GM21515 (cell line): ENCODE measurements around the gene AHCYL2.
"Not testable (repeated sequence)": the region's sequence is repeated elsewhere in the genome, so short reads cannot be mapped to it uniquely, and the experiment has no call there.

Experiments used
- ATAC-seq: cut with Tn5 transposase; IDR thresholded peaks from one replicate; pipeline ENCODE4 v1.9.1; 2021; ENCODE audit not compliant: unreplicated experiment

The AHCYL2 gene

DNA sequence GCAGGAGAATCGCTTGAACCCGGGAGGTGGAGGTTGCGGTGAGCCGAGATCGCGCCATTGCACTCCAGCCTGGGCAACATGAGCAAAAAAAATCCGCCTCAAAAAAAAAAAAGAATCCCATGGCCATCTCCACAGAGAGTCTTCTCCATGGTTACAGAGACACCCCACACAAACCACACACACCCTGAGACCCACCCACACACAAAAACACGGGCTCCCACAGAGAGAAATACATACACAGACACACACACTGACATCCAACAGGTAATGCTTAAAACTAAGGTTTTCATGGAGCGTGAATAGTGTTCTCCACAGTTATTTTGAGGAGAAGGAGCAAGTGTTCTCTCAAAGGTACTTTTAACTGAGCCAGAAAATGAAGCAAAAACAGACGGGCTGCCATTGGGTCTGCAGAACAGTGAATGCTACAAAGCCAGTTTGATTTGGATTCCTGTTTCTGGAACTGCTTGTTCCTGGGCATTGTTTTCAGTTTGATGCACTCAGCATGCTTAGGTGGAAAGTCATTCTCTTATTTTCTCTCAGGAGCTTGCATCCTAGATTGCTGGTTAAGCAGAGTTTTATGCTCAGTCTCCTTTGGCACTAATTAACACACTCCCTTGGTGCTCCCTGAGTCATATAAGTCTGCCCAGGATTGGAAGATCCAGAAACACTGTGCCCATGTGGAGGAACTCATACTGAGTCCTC is 15.4 kb downstream of the AHCYL2 start:
- ATAC-seq = no peak

DNA sequence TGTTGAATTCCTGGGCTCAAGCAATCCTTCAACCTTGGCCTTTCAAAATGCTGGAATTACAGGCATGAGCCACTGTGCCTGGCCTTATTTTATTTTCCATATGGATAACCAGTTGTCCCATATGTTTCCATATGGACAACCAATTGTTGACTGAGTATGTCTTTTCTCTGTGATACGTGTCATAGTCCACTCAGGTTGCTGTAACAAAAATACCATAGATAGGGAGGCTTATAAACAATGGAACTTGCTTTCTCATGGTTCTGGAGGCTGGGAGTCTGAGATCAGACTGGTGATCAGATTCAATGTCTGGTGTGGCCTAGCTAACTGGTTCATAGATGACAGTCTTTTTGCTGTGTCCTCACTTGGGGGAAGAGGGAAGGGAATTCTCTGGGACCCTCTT is 19.4 kb downstream of the AHCYL2 start:
- ATAC-seq = no peak

DNA sequence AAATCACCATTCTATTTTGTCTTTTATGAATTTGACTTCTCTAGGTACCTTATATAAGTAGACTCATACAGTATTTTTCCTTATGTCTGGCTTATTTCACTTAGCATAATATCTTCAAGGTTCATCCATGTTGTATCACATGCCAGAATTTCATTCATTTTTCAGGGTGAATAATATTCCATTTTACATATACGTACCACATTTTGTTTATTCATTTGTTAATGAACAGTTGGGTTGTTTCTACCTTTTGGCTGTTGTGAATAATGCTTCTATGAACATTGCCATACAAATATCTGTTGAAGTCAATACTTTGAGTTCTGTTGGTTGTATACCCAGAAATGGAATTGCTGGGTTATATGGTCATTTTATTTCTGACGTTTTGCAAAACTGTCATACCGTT is 20.7 kb downstream of the AHCYL2 start:
- ATAC-seq = no peak

DNA sequence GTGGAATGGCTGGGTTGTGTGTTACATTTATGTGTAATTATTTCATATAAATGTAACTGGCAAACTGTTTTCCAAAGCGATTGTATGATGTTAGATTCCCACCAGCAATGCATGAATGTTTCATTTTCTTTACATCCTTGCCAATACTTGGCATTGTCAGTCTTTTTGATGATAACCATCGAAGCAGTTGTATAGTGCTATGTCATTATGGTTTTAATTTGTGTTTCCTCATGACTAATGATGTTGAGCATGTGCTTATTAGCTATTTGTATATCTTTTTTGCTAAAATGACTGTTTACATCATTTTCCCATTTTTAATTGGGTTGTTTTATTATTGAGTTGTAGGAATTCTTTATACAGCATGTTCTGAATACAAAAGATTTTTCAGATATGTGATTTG is 22.3 kb downstream of the AHCYL2 start:
- ATAC-seq = no peak

DNA sequence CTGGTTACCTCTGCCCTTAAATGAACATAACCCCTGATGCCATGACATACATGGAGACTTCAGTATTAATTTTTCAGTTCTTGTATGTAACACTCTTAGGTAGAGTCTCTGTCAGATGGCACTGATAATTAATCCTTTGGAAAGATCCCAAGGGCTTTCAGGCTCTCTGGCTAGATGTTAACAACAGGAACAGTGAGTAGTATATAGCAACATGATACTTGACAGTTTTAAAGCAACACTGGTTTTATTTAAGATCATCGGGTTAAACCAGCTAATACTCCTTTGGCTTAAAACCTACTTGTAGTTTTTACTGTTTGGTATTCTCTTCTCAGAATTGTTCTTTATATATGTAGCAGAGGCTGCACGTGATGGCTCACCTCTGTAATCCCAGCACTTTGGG is 27.3 kb downstream of the AHCYL2 start:
- ATAC-seq = no peak

DNA sequence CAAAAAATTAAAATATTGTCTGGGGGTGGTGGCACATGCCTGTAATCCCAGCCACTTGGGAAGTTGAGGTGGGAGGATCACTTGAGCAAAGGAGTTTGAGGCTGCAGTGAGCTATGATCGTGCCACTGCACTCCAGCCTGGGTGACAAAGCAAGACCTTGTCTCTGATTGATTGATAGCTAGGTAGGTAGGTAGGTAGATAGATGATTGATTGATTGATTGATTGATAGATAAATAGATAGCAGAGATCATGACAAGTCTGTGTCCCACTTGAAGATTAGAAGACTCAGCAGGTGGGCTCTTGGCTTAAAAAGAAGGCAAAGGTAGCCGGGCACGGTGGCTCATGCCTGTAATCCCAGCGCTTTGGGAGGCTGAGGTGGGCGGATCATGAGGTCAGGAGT is 27.8 kb downstream of the AHCYL2 start:
- ATAC-seq = not testable (repeated sequence)

DNA sequence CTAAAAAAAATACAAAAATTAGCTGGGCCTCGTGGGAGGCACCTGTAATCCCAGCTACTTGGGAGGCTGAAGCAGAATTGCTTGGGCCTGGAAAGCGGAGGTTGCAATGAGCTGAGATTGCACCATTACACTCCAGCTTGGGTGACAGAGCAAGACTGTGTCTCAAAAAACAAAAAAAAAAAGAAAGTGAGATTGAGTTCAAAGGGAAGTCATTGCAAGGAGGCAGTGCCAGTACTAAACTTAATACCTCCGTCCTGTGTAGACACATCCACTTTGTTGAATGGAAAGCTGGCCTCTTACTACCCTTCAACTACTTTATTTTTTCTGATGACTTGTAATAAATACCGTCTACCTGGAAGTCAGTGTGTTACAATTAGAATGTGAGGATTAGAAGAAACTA is 31.0 kb downstream of the AHCYL2 start:
- ATAC-seq = no peak

DNA sequence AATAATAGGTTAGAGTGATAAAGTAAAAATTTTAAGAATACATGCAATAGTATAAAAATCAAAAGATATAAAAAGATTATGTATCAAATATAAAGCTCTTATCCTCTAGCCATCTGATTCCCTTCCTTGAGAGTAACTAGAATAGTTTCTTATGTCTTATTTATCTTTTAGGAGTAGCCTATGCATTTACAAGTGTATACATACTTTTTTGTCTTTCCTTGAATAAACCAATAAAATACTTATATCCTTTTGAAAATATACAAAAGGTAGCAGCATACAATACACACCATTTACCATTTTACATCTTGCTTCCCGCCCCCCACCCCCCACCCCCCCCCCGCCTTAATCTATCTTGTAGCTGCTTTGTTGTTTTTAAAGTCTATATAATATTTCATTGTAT is 31.4 kb downstream of the AHCYL2 start:
- ATAC-seq = no peak

DNA sequence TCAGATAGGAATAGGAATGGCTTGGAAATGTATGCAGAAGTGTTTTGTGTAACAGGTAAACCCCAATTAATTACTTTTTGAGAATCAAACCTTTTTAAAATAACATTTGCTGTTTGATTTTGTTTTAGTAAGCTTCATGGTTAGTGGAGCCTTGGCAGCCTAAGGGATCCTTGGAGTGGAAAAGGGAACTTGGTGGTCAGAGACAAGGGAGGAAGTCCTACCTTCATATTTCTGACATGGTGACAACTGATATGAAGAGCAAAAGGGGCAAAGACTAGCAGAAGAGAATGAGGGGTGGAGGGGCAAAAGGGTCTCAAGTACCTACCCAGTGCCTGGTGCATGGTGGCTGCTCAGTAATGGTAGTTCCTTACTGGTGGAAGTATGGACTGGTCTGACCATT is 32.3 kb downstream of the AHCYL2 start:
- ATAC-seq = no peak

DNA sequence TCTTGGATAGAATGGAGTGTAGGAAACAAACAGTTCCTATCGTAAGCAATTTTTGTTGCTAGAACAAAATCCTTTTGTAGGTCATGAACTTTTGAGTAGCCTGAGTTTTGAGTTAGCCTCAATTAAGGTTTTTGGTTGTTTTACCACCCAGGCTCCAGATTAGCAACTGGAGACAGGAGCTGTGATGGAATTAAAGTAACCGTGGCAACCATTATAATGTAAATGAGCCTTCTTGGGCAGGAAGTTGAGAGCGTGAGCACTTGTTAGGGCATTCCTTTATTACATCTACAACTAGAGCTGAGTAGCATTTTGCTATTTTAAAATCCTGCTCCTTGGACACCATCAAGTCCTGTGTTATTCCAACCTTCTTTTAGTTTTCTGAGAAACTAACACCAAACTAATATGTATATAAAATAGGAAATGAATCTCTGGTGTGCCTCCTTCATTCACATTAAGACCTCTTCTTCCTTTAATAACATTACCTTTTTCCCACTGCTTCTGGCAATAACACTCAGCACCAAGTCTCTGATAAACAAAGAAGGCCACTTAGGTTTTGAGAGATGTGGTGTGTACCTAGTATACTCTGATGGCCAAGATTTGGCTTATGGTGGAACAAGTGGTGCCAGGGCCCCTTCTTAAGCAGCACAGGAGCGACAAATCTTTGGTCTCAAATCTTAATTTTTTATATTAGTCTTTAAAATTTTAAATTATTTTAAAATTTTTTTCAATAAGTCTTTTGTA is 34.0 kb downstream of the AHCYL2 start:
- no peak for ATAC-seq

DNA sequence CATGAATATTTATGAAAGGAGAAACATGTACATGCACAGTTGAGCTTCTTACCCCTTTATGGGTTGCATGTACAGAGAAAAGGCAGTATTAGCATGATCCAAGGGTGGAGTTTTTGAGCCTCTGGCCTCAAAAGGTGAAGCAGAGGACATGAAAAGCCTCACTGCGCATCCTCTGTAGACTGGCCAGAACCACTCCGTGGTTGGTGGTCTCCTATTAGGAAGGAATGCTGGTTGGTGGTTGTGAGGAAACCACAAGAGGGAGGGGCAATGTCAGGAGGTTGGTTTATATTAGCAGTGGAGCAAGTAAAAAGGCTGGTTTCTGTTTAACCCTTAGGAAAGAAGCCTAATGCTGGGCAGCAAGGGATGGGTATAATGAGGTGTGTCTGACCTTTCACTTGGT is 37.5 kb downstream of the AHCYL2 start:
- no peak for ATAC-seq

DNA sequence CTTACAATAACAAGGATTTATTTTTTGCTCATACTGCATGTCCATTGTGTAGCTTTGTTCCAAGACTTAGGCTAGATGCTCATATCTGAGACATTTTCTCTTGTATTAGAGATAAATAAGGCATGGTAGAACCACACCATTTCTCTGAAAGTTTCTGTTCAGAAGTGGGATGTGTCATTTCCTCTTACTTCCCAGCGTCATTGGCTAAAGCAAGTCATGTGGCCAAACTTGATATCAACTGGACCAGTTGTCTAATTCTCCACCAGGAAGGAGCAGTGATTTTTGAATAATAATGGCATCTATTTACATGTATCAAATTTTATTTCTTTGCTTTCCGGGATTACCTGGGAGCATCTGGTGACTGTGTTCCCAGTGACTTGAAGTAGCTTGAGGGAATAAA is 38.3 kb downstream of the AHCYL2 start:
- no peak for ATAC-seq

DNA sequence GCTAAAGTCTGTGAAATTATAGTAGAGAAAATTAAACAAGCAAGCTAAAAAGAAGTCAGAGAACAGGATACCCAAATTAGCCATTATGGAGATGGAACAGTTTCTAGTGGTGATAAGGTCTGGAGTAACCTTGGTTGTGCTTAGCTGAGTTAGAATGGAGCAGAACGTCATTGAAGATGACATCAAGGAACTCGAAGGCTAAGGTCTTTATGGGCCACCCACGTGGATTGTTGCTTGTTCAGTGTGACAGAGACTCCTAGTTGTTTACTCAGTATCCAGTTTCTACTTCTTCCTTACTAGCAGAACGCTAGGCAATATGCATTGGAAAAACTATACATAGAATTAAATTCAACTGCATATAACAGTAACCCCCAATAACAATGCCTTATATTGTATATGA is 39.7 kb downstream of the AHCYL2 start:
- no peak for ATAC-seq

DNA sequence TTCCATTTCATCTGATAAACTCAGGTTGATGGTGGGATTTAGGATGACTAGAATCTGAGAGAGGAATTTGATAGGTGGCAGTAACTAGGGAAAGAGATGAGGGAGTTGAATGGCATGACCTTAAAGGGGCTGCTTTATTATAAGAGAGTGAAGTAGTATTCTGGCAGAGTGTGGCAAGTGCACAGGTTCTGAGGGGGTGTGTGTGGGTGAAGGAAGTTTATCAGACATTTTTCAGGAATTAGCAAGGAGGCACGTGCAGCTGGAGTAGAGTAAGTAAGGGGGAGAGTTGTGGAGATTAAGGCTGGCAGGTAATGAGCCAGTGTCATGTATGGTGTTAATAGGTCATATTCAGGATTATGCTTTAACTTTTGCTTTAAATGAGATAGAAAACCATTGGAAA is 40.5 kb downstream of the AHCYL2 start:
- ATAC-seq = no peak

DNA sequence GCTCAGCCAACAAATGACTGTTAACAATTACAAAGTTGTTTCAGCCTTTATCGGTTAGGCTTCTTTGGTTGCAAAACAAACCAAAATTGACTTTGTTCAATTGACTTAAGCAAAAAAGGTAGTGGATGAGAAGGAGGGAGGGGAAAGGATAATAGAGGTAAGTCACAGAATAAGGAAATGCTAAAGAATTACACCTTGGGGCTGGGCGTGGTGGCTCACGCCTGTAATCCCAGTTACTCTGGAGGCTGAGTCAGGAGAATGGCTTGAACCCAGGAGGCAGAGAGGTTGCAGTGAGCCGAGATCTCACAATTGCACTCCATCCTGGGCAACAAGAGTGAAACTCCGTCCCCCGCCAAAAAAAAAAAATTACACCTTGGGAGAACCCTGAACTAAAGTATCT is 41.4 kb downstream of the AHCYL2 start:
- ATAC-seq = no peak

DNA sequence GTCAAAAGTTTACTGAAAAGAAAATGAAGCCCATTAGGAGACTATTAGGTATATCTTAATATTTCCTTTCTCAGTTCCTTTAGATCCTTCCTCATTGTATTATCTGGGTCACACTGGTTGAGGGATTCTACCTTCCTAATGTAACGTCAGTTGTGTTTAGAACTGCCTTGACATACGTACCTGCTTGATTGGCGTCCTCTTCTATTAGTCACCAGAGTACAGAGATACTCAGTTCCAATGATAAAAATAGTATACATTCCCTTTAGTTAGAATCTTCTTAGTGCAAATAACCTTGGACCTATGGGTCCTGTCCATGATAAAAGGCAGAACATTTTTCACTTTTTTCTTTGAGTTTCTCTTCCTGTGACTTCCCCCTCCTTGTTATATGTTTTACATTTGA is 45.2 kb downstream of the AHCYL2 start:
- no peak for ATAC-seq

DNA sequence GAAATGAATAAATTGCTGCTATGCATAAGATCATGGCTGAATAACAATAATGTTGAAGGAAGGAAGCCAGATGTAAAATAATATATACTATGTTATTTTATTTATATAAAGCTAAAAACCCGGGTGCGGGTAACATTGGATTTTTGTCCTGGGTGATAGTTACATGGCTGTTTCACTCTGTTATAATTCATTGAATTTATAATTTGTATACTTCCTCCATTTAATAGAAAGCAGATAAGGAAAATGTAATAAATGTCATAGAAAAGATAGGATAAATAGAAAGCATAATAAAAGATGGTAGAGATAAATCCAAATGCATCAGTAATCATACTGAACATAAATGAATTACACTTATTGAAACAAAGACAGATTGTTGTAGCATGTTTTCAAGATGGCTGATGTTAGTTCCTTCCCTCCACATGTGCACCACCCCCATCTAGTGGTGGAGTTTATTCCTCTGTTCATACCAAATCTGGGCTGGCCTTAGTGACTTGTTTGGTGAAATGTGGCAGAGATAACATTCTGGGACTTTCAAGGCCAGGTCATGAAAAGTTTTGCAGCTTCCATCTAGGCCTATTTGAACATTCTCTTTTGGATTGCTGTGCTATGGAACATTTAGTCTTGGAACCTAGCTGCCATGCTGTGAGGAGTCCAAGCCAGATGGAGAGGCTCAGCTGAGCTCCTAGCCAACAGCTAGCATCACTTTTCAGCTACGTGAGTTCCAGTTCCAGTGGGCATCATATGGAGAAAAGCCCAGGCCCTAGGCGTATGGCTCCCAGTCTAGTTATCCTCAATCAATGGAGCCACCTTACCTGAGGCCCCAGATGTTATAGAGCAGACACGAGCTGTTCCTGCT is 46.9 kb downstream of the AHCYL2 start:
- no peak for ATAC-seq

DNA sequence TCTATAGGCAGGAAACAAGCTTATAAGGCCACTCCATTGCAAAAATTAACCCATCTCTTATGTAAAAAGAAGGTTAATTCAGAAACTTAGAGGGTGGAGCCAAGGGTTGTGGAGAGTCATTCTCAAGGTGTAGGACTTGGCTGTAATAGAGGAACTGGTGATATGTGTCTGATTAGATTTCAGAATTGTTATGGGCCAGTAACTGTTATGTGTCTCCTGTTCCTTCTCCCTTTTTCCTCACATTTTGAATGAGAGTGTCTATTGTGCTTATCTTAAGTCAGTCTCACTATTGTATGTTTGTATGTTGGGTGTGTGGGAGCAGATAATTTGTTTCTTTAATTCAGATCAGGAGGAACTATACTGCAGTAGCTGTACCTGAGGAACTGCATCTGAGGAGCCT is 49.1 kb downstream of the AHCYL2 start:
- no peak for ATAC-seq

DNA sequence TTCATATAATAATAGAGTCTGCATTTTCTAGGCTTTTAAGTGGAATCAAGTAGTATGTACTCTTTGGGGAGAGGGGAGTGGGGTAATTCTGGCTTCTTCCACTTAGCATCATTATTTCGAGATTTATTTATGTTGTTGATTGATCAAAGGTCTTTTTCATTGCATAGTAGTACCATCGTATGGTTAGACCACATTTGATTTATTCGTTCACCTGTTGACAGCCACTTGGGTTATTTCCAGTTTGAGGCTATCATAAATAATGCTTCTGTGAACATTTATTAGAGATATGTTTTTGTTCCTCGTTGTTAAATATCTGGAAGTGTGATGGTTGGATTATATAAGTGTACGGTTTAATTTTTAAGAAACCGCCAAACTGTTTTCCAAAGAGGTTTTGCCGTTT is 52.8 kb downstream of the AHCYL2 start:
- ATAC-seq = no peak

DNA sequence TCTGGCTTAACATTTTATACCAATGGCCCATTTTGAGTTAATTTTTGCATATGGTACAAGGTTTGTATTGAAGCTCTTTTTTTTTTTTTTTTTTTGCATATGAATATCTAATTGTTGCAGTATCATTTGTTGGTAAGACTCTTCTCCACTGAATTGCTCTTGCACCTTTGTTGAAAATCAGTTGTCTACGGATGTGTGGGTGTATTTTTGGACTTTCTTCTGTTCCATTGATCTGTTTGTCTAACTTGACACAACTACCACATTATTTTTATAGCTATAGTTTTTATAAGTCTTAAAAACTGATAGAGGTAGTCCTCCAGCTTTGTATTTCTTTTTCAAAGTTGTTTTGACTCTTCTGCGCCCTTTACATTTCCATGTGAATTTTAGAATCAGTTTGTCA is 53.9 kb downstream of the AHCYL2 start:
- no peak for ATAC-seq

DNA sequence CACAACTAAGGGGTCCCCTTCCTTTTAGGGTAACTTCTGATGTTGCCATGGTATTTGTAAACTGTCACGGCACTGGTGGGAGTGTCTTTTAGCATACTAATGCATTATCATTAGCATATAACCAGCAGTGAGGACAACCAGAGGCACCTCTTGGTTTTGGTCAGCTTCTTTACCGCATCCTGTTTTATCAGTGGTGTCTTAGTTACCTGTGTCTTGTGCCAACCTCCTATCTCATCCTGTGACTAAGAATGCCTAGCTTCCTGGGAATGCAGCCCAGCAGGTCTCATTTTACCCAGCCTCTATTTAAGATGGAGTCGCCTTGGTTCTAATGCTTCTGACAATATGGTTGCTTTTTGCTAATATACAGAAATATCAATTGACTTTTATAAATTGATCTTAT is 54.9 kb downstream of the AHCYL2 start:
- no peak for ATAC-seq

DNA sequence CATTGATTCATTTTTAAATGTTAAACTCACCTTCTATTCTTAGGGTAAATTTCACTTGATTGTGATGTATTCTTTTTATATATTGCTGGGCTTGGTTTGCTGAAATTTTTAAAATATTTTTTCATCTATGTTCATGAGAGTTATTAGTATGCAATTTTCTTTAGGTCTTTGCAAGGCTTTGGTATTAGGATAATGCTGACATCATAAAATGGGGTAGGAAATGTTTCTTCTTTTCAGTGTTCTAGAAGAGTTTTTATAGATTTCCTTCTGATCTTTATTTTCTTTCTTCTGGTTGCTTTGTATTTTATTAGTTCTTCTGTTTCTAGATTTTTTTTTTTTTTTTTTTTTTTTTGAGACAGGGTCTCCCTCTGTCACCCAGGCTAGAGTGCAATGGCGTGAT is 56.3 kb downstream of the AHCYL2 start:
- no peak for ATAC-seq
